NCI-H82 treated with DMSO at 0.1 percent for 48 hours (cell line): Measurements from ENCODE around the gene EEIG1.

Source experiments
- DNase-seq: peaks from one replicate; lab custom pipeline; 2025; ENCODE audit not compliant: unreplicated experiment; lab: John Stamatoyannopoulos, UW

EEIG1 gene

GRCh38 chr9:127942216-127943010 lies 38.4 kb downstream of the EEIG1 start:
- DNase-seq = peak; percentile 24

GRCh38 chr9:127941961-127942215 lies 38.9 kb downstream of the EEIG1 start:
- DNase-seq = no peak

GRCh38 chr9:127941062-127941960 lies 39.5 kb downstream of the EEIG1 start:
- DNase-seq = no peak

- DNase-seq = no peak
Observed at GRCh38 chr9:127940593-127940992, 40.2 kb downstream of the EEIG1 start.

GRCh38 chr9:127938298-127938690 lies 42.5 kb downstream of the EEIG1 start:
- DNase-seq = no peak

- DNase-seq = peak; percentile 44
Observed at GRCh38 chr9:127937388-127938297, 43.1 kb downstream of the EEIG1 start, which contains the start of gene DPM2. DPM2 (minus strand) TSS chr9:127937854; CDS start chr9:127937820, 34 bp downstream.

GRCh38 chr9:127937056-127937387 lies 43.8 kb downstream of the EEIG1 start:
- no peak for DNase-seq

- no peak for DNase-seq
Observed at GRCh38 chr9:127936347-127936852, 44.4 kb downstream of the EEIG1 start.

- no peak for DNase-seq
Observed at GRCh38 chr9:127935765-127936221, 45.0 kb downstream of the EEIG1 start.

- DNase-seq = no peak
Observed at GRCh38 chr9:127934986-127935385, 45.8 kb downstream of the EEIG1 start.

- no peak for DNase-seq
Observed at GRCh38 chr9:127934248-127934647, 46.5 kb downstream of the EEIG1 start.

- no peak for DNase-seq
Observed at GRCh38 chr9:127931092-127931881, 49.5 kb downstream of the EEIG1 start.
